HepG2 (cell line): ENCODE data around the gene PLA2G4F. TPM values are rescaled to one million over a fixed set of nuclear protein-coding genes. Genes with fewer than 3 reads are reported as not detected.
A peak's percentile ranks its signal among the peaks of the same experiment; 100 is the strongest.

ENCODE experiments used
- ARID2 ChIP-seq: sonication (generic); formaldehyde crosslinking; IDR thresholded peaks from 2 replicates; pipeline ENCODE4 v1.8.1; 2022; ENCODE audit warnings: mild to moderate bottlenecking, missing genetic modification reagents, borderline replicate concordance
- ATF5 ChIP-seq: sonication (generic); formaldehyde crosslinking; IDR thresholded peaks from 2 replicates; pipeline ENCODE4 v1.4.0; 2020; ENCODE audit warnings: mild to moderate bottlenecking, low read depth, missing genetic modification reagents
- ATF7-NPFF ChIP-seq: sonication (generic); formaldehyde crosslinking; IDR thresholded peaks from 2 replicates; pipeline ENCODE4 v1.8.1; 2023; ENCODE audit warnings: mild to moderate bottlenecking, low read depth, missing genetic modification reagents, moderate library complexity
- EEA1 ChIP-seq: sonication (generic); formaldehyde crosslinking; IDR thresholded peaks from 2 replicates; pipeline ENCODE4 v1.5.1; 2020; ENCODE audit warnings: mild to moderate bottlenecking, missing genetic modification reagents, borderline replicate concordance
- ELF3 ChIP-seq: IDR thresholded peaks from 2 replicates; pipeline ENCODE4 v1.6.1; 2016; ENCODE audit warnings: missing genetic modification reagents, missing compliant biosample characterization
- GATA4 ChIP-seq: sonication (generic); IDR thresholded peaks from 2 replicates; pipeline ENCODE4 v1.6.1; 2016; ENCODE audit warnings: antibody characterized with exemption, low read depth, borderline replicate concordance
- HNRNPLL ChIP-seq: fragments of 200-400 bp; formaldehyde crosslinking; IDR thresholded peaks from 2 replicates; pipeline ENCODE4 v1.6.1; 2017; ENCODE audit warnings: mild to moderate bottlenecking, low read depth, low read length; ENCODE audit not compliant: poor library complexity, severe bottlenecking
- KAT7 ChIP-seq: IDR thresholded peaks from 2 replicates; pipeline ENCODE4 v1.6.1; 2018; ENCODE audit warnings: borderline replicate concordance, missing compliant biosample characterization
- KLF12 ChIP-seq: sonication (generic); formaldehyde crosslinking; IDR thresholded peaks from 2 replicates; pipeline ENCODE4 v1.4.0; 2020; ENCODE audit warnings: missing genetic modification reagents, borderline replicate concordance
- NCOA2 ChIP-seq: sonication (generic); formaldehyde crosslinking; IDR thresholded peaks from 2 replicates; pipeline ENCODE4 v1.8.0; 2022; ENCODE audit warnings: inconsistent platforms
- TRIM22 ChIP-seq: fragments of 450-650 bp; IDR thresholded peaks from 2 replicates; pipeline ENCODE4 v1.6.1; 2017
- XRCC5 ChIP-seq: fragments of 200-400 bp; formaldehyde crosslinking; optimal IDR thresholded peaks from 2 replicates; pipeline ENCODE3; 2017; ENCODE audit warnings: mild to moderate bottlenecking, low read length
- ZNF292 ChIP-seq: sonication (generic); formaldehyde crosslinking; IDR thresholded peaks from 2 replicates; pipeline ENCODE4 v1.8.1; 2022; ENCODE audit warnings: mild to moderate bottlenecking, low read depth, missing genetic modification reagents, borderline replicate concordance
- ZNF3 ChIP-seq: IDR thresholded peaks from 2 replicates; pipeline ENCODE4 v1.7.0; 2017; ENCODE audit warnings: inconsistent platforms
- ZNF772 ChIP-seq: sonication (generic); formaldehyde crosslinking; IDR thresholded peaks from 2 replicates; pipeline ENCODE4 v1.5.0; 2020; ENCODE audit warnings: mild to moderate bottlenecking, missing genetic modification reagents
- ZNF782 ChIP-seq: sonication (generic); formaldehyde crosslinking; IDR thresholded peaks from 2 replicates; pipeline ENCODE4 v1.4.0; 2020; ENCODE audit warnings: missing genetic modification reagents, mild to moderate bottlenecking, borderline replicate concordance
- ZNF788 ChIP-seq: sonication (generic); formaldehyde crosslinking; IDR thresholded peaks from 2 replicates; pipeline ENCODE4 v1.5.0; 2020; ENCODE audit warnings: mild to moderate bottlenecking, missing genetic modification reagents, borderline replicate concordance
- ZNF878 ChIP-seq: sonication (generic); formaldehyde crosslinking; IDR thresholded peaks from 2 replicates; pipeline ENCODE4 v1.8.1; 2023; ENCODE audit warnings: mild to moderate bottlenecking, missing genetic modification reagents, moderate library complexity
- polyA plus RNA-seq, 8 experiments: library from polyadenylated mRNA; depleted of rRNA in 3 of 8; stranded (reverse) in 7 of 8; unstranded in 1 of 8; fragments of >200 nt; fragmentation: Illumina TruSeq in 4 of 8; extraction: Trizol in 4 of 8; gene quantifications; 2 replicates each; pipeline versions ENCODE4 v1.2.1 to v1.2.3, GENCODE V29; 2011 to 2016; ENCODE audit warnings: low read depth in 4 of 8, missing spikeins in 1 of 8, mixed read lengths in 1 of 8; ENCODE audit not compliant: insufficient read depth in 1 of 8
- total RNA-seq, 5 experiments: library from RNA; depleted of rRNA; stranded (reverse); fragments of >200 nt; fragmentation: Illumina TruSeq; extraction: Trizol; gene quantifications; 2 replicates each; pipeline ENCODE4 v1.2.3, GENCODE V29; 2016; ENCODE audit warnings: low read depth in 1 of 5
- TF ChIP-seq, protein P1 (sequence below): sonication (generic); formaldehyde crosslinking; IDR thresholded peaks from 2 replicates; pipeline ENCODE4 v1.5.1; 2020; ENCODE audit warnings: mild to moderate bottlenecking, missing genetic modification reagents, borderline replicate concordance
- TF ChIP-seq, protein P2 (sequence below): sonication (generic); formaldehyde crosslinking; IDR thresholded peaks from 2 replicates; pipeline ENCODE4 v1.8.0; 2022; ENCODE audit warnings: missing genetic modification reagents, mild to moderate bottlenecking, borderline replicate concordance
- TF ChIP-seq, protein P3 (sequence below): fragments of 450-650 bp; IDR thresholded peaks from 2 replicates; pipeline ENCODE4 v1.6.1; 2017; ENCODE audit warnings: mild to moderate bottlenecking

Gene PLA2G4F
- total and polyA plus RNA-seq, 2 of the 13 experiments (the other 11 are each of a cell fraction or from before 2014, with no cell fraction given) = 0.07 TPM; not detected in 1

DNA sequence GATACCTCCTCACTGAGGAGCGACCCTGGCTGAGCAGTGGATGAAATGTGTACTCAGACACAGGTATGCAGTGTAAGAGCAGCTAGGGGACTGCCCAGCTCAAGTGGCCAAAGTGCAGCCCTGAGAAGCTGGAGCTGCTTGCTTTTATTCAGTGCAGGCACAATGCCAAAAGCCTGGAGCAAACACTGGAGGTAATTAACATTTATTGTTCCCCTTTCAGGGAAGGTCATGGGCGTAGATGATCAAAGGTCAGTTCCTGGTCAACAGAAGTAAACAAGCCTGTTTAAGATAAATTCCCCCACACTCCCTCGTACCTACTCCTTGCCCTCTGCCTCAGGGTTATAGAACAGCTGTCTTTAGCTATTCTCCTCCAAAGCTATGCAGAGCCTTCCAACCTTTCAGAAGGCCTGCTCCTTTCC, 17.5 kb downstream of the PLA2G4F start (continued):
- TF ChIP-seq KLF12 (CRISPR knock-in tag) (no peak), ELF3 (CRISPR knock-in tag) (peak; percentile 74), TRIM22 (no peak), ZNF292 (CRISPR knock-in tag) (peak; percentile 86; the same call in 1 of the 2 replicates), XRCC5 (peak; percentile 87), ZNF3 (CRISPR knock-in tag) (no peak), EEA1 (CRISPR knock-in tag) (no peak), ZNF772 (CRISPR knock-in tag) (peak; percentile 74; the same call in 1 of the 2 replicates), ATF7-NPFF (peak; percentile 71; the same call in 1 of the 2 replicates), ZNF788 (CRISPR knock-in tag) (peak; percentile 83), NCOA2 (CRISPR knock-in tag) (peak; percentile 83), HNRNPLL (no peak), ZNF782 (no peak), ATF5 (CRISPR knock-in tag) (no peak), ZNF878 (CRISPR knock-in tag) (no peak), ARID2 (CRISPR knock-in tag) (no peak), KAT7 (CRISPR knock-in tag) (0 out of 2 replicates have a peak, but pooled peaks have one; percentile 52), GATA4 (no peak)
- TF ChIP-seq, protein P1, sequence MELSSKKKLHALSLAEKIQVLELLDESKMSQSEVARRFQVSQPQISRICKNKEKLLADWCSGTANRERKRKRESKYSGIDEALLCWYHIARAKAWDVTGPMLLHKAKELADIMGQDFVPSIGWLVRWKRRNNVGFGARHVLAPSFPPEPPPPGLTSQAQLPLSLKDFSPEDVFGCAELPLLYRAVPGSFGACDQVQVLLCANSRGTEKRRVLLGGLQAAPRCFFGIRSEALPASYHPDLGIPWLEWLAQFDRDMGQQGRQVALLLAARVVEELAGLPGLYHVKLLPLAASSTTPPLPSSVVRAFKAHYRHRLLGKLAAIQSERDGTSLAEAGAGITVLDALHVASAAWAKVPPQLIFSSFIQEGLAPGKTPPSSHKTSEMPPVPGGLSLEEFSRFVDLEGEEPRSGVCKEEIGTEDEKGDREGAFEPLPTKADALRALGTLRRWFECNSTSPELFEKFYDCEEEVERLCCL (CRISPR knock-in tag) = no peak
- TF ChIP-seq, protein P2, sequence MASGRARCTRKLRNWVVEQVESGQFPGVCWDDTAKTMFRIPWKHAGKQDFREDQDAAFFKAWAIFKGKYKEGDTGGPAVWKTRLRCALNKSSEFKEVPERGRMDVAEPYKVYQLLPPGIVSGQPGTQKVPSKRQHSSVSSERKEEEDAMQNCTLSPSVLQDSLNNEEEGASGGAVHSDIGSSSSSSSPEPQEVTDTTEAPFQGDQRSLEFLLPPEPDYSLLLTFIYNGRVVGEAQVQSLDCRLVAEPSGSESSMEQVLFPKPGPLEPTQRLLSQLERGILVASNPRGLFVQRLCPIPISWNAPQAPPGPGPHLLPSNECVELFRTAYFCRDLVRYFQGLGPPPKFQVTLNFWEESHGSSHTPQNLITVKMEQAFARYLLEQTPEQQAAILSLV (CRISPR knock-in tag) = no peak
- TF ChIP-seq, protein P3, sequence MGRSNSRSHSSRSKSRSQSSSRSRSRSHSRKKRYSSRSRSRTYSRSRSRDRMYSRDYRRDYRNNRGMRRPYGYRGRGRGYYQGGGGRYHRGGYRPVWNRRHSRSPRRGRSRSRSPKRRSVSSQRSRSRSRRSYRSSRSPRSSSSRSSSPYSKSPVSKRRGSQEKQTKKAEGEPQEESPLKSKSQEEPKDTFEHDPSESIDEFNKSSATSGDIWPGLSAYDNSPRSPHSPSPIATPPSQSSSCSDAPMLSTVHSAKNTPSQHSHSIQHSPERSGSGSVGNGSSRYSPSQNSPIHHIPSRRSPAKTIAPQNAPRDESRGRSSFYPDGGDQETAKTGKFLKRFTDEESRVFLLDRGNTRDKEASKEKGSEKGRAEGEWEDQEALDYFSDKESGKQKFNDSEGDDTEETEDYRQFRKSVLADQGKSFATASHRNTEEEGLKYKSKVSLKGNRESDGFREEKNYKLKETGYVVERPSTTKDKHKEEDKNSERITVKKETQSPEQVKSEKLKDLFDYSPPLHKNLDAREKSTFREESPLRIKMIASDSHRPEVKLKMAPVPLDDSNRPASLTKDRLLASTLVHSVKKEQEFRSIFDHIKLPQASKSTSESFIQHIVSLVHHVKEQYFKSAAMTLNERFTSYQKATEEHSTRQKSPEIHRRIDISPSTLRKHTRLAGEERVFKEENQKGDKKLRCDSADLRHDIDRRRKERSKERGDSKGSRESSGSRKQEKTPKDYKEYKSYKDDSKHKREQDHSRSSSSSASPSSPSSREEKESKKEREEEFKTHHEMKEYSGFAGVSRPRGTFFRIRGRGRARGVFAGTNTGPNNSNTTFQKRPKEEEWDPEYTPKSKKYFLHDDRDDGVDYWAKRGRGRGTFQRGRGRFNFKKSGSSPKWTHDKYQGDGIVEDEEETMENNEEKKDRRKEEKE = no peak
